HG03460 (cell line): ENCODE results near the gene BCAS1.

Experiments
- ATAC-seq: cut with Tn5 transposase; IDR thresholded peaks from one replicate; pipeline ENCODE4 v1.9.1; 2021; ENCODE audit not compliant: unreplicated experiment

Gene BCAS1

DNA sequence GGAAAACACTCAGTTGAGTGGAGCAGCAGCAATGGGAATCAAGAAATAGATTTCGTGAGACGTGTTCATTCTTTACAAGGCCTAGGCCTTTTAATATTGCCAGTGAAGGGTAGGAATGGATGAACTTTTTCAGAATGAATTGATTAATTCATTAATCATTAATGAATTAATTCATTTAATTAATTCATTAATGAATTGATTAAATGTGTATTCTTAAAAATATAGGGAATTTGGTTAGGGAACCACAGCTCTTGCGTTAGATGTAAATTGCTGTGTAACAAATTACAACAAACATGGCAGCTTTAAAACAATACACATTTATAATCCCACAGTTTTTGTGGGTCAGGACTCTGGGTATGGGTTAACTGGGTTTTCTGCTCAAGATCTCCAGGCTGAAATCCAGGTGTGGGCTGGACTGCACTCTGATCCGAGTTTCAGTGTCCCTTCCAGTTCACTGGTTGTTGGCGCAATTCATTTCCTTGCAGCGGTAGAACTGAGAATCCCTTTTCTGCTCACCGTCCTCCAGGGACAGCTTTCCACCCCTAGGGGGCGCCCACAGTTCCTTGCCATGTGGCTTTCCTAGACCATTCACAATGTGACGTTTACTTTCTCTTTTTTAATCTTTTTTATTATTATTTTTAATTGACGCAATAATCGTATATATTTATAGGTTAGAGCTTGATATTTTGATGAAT lies 32.8 kb upstream of the BCAS1 start:
- ATAC-seq: peak; percentile 73

DNA sequence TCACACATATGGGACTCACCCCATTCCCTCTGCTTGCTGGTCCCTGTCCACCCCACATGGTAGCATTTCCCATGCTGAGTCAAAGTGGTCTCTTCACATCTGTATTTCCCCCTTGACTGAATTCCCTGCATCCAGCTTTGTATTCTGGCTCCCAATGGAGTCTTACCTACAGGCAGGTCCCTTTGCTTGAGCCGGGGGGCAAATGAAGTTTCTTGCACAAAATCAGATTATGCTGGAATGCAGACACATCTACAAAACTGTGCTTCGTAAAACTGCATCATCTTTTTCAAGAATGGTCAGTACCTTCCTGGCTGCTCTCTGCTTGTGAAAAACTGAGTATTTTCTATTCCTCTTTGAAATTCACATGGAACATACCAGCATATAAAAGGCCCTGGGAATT lies 32.1 kb upstream of the BCAS1 start:
- no peak for ATAC-seq

DNA sequence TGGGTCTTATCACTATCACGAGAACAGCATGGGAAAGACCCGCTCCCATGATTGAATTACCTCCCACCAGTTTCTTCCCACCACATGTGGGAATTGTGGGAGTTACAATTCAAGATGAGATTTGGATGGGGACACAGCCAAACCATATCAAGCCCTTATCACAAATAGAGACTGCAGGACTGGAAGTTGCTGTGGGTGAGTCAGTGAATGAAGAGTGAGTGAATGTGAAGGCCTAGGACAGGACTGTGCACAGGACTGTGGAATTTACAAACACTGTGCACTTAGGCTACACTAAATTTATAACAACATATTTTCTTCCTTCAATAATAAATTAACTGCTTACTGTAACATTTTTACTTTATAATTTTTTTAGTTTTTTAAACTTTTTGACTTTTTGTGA lies 30.2 kb upstream of the BCAS1 start:
- ATAC-seq: no peak

DNA sequence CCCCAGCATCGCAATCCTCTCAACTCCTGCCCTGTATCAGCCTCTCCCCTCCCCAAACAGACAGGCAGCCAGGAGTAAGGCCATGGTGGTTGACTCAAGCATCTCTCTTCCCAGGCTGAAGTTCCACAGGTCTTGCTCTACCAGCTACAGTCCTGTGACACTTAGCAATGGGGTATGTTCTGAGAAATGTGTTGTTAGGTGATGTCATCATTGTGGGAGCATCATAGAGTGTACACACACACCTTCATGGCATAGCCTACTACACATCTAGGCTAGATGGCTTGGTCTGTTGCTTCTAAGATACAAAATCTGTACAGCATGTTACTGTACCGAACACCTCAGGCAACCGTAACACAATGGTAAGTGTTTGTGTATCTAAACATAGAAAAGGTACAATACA lies 29.5 kb upstream of the BCAS1 start:
- no peak for ATAC-seq

GRCh38 chr20:54098047-54098446 lies 27.7 kb upstream of the BCAS1 start:
- ATAC-seq: no peak

DNA sequence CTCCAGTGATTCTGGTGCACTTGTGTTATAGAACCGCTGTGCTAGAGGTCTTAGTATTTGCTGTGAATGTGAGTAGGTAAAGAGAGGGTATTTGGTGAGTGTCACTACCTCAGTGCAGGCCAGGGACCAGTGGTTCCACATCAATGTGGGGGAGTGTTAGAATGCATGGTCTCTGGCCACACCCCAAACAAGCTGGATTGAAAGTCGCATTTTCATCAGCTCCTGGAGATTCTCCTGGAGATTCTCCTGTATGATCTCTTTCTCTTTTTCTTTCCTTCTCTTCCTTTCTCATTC lies 26.8 kb upstream of the BCAS1 start:
- no peak for ATAC-seq

- ATAC-seq: no peak
Measured at GRCh38 chr20:54095824-54096223, 25.4 kb upstream of the BCAS1 start.

GRCh38 chr20:54094268-54094580 lies 23.8 kb upstream of the BCAS1 start:
- ATAC-seq: no peak

DNA sequence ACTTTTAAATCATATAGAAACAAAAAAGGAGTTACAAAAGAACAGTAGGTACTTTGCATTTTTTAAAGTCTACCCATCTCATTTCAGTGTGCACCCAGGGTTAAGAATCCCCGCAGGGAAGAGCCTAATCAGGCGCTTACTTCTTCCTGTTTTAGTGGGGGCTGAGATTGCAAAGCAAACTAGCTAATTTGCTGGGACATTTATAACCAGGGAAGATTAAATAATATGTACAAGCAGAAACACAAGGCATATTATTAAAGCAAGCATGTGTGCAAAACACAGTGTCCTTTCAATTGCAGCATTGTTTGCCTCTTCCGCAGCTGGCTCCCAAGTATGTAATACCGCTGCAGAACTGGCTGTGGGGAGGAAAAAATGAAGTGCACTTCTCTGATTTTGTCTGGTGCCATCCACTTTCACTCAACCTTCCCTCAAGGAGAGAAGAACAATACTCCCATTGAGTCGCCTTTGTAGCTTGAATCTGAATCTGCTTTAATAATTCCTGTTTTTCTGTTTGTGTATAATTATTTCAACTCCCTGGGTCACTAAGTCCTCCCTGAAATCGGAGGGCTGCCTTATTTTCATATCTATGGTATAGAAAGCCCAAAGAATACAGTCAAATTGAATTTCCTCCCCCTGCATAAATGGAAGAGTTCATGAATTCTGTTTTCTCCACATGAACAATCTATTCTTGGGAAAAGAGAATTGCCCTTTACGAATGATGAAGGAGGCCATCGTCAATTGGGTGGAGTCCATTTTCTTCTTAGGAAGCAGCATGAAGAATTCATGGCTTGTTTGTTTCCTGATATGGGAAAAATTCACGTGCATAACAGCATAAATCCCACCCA lies 23.3 kb upstream of the BCAS1 start:
- no peak for ATAC-seq

GRCh38 chr20:54092021-54092420 lies 21.6 kb upstream of the BCAS1 start:
- no peak for ATAC-seq

GRCh38 chr20:54091120-54091480 lies 20.7 kb upstream of the BCAS1 start:
- no peak for ATAC-seq

GRCh38 chr20:54090230-54091119 lies 20.1 kb upstream of the BCAS1 start:
- ATAC-seq: no peak

DNA sequence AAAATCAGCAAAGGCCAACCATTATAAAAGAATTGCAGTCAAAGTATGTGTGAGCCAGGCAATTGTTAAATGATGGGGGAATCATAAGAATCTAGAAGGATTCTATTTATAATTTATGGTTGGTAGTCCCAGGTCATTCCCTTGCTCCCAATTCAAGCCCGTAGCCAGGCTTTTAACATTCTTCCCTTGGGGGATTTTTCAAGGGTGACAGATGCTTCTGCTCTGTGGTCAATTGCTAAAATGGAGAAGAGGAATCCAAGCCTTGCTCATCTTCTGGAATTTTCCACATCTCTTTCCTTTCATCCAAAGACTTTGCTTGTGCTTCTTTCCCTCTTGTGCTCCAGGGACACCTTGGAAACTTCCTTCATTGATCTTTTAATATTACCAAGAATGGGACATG lies 18.0 kb upstream of the BCAS1 start:
- no peak for ATAC-seq

- no peak for ATAC-seq
Measured at GRCh38 chr20:54086507-54087039, 16.2 kb upstream of the BCAS1 start.

- no peak for ATAC-seq
Measured at GRCh38 chr20:54085910-54086309, 15.5 kb upstream of the BCAS1 start.

DNA sequence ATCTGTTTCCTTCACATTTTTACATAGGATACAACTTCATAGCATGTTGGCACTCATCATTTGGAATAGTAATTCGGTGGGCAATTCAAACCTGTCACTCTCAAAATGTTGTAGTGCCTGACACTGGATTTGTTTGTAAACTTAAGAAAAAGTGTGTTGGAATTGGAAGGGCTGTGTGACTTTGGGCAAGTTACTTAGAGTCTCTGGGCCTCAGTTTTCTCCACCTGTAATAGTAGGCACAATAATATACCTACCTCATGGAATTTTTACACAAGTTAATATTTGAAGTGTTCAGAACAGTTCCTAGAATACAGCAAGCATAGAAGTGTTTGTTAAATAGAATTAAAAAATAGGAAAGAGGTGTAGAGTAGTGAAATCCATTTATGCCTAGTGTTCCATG lies 15.0 kb upstream of the BCAS1 start:
- ATAC-seq: no peak

- no peak for ATAC-seq
Measured at GRCh38 chr20:54084727-54085388, 14.5 kb upstream of the BCAS1 start.

DNA sequence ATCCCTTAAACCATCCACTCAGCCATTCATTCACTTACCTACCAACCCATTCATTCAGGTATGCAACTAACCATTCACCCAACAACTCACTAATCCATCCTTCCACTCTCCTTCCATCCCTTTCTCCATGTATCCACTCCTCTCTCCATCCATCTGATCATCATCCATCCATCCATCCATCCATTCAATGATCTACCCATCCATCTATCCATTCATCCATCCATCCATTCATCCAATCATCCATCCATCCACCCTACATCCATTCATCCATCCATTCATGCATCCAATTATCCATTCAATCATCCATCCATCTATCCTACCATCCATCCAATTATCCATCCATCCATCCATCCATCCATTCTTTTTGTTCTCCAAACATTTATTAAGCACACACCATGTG lies 13.8 kb upstream of the BCAS1 start:
- no peak for ATAC-seq

GRCh38 chr20:54083459-54083858 lies 13.1 kb upstream of the BCAS1 start:
- peak; percentile 60 for ATAC-seq

GRCh38 chr20:54082100-54082499 lies 11.7 kb upstream of the BCAS1 start:
- no peak for ATAC-seq

DNA sequence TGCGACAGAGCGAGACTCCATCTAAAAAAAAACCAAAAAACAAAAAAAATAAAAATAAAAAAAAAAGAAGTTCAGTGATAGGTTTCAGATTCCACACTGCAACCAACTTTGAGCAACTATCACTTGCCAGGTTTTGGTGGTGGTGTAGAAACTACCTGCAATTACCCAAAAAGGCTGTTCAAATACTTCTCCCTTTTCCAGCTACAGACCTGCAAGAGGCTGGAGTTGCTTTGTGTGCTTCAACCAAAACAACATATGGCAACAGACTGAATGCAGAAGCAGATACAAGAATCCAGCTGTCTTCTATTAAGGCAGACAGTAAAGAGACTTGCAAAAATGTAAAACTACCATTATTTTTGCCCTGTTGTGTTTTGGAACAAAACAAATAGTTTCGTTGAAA lies 9.3 kb upstream of the BCAS1 start:
- ATAC-seq: no peak
